CD1c-positive myeloid dendritic cell (primary cell): ENCODE results near the gene AP1S1.
"Not testable (repeated sequence)": the region's sequence is repeated elsewhere in the genome, so short reads cannot be mapped to it uniquely, and the experiment has no call there.

ENCODE experiments used
- DNase-seq: peaks from one replicate; pipeline ENCODE4 v3.0.0-alpha.2; 2016; ENCODE audit errors: extremely low spot score

AP1S1 gene

DNA sequence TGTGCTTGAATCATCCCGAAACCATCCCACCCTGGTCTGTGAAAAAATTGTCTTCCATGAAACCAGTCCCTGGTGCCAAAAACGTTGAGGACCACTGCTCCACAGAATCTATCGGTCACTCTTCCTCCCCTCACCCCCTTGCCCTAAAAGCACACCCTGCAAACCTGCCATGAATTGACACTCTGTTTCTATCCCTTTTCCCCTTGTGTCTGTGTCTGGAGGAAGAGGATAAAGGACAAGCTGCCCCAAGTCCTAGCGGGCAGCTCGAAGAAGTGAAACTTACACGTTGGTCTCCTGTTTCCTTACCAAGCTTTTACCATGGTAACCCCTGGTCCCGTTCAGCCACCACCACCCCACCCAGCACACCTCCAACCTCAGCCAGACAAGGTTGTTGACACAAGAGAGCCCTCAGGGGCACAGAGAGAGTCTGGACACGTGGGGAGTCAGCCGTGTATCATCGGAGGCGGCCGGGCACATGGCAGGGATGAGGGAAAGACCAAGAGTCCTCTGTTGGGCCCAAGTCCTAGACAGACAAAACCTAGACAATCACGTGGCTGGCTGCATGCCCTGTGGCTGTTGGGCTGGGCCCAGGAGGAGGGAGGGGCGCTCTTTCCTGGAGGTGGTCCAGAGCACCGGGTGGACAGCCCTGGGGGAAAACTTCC is 28.2 kb upstream of the AP1S1 start:
- peak; percentile 70 for DNase-seq

DNA sequence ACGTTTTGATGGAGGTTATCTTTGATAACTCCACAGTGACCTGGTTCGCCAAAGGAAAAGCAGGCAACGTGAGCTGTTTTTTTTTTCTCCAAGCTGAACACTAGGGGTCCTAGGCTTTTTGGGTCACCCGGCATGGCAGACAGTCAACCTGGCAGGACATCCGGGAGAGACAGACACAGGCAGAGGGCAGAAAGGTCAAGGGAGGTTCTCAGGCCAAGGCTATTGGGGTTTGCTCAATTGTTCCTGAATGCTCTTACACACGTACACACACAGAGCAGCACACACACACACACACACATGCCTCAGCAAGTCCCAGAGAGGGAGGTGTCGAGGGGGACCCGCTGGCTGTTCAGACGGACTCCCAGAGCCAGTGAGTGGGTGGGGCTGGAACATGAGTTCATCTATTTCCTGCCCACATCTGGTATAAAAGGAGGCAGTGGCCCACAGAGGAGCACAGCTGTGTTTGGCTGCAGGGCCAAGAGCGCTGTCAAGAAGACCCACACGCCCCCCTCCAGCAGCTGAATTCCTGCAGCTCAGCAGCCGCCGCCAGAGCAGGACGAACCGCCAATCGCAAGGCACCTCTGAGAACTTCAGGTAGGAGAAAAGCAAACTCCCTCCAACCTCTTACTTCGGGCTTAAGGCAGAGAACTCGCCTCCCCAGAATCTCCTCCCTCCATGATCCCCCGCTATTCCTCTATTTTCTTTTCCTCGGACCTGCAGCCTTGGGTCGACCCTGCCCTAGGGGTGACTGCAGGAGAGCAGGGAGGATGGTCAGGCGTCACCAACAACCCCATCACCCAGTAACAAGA is 27.4 kb upstream of the AP1S1 start, which contains the start of gene SERPINE1:
Gene SERPINE1 (plus strand): TSS at position 454 of the 809 bp plus-strand sequence. CDS start 1,290 bp downstream, outside the sequence.
- DNase-seq = peak; percentile 94

DNA sequence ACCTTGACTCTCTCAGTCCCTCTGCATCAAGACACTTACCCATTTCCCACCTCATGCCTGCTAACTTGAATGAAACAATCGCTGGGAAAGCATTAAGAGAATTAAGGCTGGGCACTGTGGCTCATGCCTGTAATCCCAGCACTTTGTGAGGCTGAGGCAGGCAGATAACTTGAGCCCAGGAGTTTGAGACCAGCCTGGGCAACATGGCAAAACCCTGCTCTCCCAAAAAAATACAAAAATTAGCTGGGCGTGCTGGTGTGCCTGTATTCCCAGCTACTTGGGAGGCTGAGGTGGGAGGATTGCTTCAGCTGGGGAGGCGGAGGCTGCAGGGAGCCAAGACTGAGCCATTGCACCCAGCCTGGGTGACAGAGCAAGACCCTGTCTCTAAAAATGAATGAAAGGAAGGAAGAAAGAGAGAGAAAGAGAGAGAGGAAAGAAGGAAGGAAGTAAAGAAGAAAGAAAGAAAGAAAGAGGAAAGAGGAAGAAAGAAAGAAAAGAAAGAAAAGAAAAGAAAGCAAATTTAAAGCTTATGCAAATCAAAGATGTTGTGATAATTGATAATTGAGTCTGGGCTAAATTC is 26.7 kb upstream of the AP1S1 start:
- no peak for DNase-seq

DNA sequence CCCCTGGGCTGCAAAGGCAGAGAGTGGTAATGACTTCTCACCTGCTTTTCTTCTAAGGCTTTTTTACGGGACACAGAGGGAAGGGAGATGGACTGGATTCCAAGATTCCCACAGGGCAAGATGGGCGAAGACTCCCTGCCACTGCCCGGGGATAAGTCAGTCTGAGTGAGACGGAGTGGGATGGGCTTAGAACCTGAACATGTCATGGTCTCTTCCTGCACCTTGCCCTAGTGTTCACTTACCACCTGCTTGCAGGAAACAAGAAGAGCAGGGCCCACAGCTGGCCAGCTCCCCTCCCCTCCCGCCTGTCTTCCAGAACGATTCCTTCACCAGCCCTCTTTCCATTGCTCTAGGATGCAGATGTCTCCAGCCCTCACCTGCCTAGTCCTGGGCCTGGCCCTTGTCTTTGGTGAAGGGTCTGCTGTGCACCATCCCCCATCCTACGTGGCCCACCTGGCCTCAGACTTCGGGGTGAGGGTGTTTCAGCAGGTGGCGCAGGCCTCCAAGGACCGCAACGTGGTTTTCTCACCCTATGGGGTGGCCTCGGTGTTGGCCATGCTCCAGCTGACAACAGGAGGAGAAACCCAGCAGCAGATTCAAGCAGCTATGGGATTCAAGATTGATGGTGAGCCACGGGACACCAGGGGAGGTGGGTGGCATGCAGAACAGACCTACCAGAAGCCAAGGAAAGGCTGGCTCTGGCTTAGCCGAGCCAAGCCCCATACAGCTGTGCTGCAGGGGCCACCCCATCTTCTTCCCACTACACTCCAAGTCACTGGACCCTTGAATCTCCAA is 26.0 kb upstream of the AP1S1 start:
- no peak for DNase-seq

DNA sequence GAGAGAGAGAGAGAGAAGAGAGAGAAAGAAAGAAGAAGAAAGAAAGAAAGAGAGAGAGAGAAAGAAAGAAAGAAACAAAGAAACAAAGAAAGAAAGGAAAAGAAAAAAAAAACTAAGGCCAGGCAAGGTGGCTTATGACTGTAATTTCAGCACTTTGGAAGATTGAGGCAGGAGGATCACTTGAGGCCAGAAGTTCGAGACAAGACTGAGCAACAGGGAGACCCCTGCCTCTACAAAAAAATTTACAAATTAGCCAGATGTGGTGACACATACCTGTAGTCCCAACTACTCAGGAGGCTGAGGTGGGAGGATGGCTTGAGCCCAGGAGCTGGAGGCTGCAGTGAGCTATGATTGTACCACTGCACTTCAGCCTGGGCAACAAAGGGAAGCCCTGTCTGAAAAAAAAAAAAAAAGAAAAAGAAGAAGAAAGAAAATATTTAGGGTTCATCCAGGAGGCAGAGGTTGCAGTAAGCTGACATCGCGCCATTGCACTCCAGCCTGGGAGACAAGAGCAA is 24.6 kb upstream of the AP1S1 start:
- no peak for DNase-seq

- DNase-seq = not testable (repeated sequence)
Observed at GRCh38 chr7:101132626-101133600, 21.4 kb upstream of the AP1S1 start.

- peak; percentile 53 for DNase-seq
Observed at GRCh38 chr7:101133621-101134398, 20.5 kb upstream of the AP1S1 start.

DNA sequence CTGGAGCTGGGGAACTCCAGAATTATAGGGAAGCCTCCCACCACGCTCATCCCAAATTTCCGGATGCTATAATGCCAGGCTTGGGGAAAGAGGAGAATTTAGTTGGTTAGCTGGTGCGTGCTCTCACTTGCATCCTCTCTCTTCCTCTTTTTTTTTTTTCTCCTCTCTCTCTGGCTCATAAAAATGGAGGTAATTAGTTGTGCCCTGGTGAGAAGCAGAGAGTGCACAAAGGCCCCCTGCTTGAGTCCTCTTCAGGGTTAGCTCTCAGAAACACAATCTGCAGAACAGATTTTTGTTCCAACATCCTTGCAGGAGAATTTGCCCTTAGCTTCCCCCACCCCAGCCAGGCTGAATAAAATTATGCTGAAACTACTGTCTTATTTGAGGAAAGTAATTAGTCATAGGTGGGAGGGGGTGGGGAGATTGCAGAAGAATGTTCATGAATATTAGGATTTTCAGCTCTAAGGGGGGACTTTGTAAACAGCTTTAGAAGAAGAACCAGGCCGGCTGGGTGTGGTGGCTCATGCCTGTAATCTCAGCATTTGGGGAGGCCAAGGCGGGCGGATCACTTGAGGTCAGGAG is 19.8 kb upstream of the AP1S1 start:
- DNase-seq = peak; percentile 80

- no peak for DNase-seq
Observed at GRCh38 chr7:101137651-101138212, 16.5 kb upstream of the AP1S1 start.

DNA sequence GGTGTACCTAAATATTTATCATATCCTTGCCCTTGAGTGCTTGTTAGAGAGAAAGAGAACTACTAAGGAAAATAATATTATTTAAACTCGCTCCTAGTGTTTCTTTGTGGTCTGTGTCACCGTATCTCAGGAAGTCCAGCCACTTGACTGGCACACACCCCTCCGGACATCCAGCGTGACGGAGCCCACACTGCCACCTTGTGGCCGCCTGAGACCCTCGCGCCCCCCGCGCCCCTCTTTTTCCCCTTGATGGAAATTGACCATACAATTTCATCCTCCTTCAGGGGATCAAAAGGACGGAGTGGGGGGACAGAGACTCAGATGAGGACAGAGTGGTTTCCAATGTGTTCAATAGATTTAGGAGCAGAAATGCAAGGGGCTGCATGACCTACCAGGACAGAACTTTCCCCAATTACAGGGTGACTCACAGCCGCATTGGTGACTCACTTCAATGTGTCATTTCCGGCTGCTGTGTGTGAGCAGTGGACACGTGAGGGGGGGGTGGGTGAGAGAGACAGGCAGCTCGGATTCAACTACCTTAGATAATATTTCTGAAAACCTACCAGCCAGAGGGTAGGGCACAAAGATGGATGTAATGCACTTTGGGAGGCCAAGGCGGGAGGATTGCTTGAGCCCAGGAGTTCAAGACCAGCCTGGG is 15.9 kb upstream of the AP1S1 start:
- DNase-seq = peak; percentile 95

- DNase-seq = no peak
Observed at GRCh38 chr7:101140339-101140699, 14.0 kb upstream of the AP1S1 start.

DNA sequence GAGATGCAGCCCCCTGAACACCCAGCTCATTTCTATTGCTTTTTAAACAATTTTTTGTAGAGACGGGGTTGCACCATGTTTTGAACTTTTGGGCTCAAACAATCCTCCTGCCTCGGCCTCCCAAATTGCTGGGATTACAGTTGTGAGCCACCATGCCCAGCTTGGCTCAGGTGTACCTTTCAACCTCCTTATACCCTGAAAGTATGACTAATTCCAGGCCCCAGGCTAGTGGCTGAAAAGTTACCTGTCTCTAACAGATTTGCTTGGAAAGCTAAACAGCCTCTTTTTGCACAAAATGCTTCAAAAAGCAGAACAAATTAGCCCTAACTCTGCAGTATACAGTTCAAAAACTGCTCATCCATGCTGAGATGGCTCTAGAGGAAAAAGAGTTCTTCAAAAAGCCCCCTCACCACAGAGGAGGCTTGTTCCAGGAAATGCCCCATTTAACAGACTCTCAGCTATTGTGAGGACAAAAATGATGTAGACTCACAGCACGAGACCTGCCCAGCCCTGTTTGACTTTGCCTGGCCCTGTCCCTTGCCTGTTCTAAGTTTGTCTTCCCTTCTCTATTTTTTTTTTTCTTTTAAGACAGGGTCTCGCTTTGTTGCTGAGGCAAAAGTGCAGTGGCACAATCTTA is 13.4 kb upstream of the AP1S1 start:
- DNase-seq = no peak

DNA sequence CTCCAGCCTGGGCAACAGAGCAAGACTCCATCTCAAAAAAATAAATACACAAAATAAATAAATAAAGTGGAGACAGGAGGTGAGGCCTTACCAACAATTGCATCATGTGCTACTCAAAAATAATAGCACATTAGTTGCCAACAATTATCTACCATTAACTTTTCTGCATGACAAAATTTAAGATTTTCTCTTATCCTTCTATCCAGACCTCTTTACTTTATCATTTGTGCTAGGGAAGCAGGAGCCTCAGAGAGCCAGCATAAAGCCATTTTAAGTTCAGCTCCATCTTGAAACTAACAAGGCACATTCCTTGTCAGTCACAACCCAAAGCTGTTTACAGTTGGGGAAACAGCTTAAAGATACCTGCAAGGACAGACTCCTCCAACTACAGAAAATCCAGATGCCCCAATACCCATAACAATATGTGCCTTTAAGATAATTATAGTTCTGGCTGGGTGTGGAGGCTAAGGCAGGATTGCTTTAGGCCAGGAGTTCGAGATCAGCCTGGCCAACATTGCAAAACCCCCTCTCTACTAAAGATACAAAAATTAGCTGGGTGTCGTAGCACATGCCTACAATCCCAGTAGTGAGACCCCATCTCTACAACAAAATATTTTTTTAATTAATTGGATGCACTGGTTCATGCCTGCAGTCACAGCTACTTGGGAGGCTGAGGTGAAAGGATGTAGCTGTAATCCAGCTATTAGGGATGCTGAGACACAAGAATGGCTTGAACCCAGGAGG is 2.2 kb upstream of the AP1S1 start:
- no peak for DNase-seq

GRCh38 chr7:101154693-101155102 is 422 bp downstream of the AP1S1 start:
- DNase-seq = no peak

DNA sequence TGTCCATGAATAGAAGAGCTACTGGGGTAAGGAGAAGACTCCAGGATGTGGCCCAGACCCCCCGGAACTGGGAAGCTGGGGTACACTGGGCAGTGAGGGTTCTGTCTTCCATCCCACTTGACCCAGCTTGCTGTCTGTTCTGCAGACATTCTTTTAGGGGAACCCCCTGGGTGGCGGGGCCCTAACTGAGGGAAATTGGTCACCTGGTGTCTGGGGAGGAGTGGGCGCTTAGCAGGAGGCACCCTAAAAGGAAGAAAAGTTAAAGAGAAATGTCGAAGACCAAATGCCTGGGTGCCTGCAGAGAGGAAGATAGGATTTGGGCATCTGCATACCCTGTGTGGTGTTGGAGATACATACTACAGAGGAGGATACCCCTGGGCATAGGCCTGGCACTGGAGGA is 1.0 kb downstream of the AP1S1 start:
- DNase-seq = no peak

DNA sequence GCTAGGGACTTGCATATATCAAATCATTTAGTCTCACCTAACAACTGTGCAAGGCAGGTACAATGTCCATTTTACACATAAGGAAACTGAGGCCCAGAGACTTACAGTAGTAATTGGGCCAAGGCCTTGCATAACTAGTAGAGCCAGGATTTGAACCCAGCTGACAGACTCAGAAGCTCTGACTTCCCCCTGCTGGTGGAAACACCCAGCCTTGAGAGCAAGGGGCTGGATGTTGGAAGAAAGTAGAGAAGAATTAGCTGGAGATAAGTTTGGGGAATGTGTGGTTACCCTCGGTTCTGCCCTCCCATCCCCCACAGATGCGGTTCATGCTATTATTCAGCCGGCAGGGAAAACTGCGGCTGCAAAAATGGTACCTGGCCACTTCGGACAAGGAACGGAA is 2.0 kb downstream of the AP1S1 start:
- DNase-seq = no peak

GRCh38 chr7:101156866-101157589 is 2.8 kb downstream of the AP1S1 start:
- DNase-seq = no peak
